Measurements from ENCODE around the gene PRMT7. TPM values are rescaled to one million over a fixed set of nuclear protein-coding genes. Genes with fewer than 3 reads are reported as not detected.

Gene PRMT7
- total and polyA plus RNA-seq, 8 donors, result 29.0 to 66.3 (median 52.6) TPM

GRCh38 chr16:68319185-68319908 lies 8.5 kb downstream of the PRMT7 start:
- Histone ChIP-seq H3K27ac (no peak overlapping the region), H3K36me3 (peaks cover 0 to 54% of the 10 kb centered on the region in 2 donors), H3K4me1 (no peaks in the 10 kb centered on the region), H3K9me3 (no peaks in the 10 kb centered on the region), H3K27me3 (no peaks in the 10 kb centered on the region), H3K4me3 (no peak overlapping the region)
- ATAC-seq, result peak; percentile 24
- TF ChIP-seq CTCF (IDR thresholded peaks at IDR 0.05), result no peak
- DNase-seq, result no peak
- intact Hi-C loops (cut with DNase I), result no loop called here

- H3K27me3 ChIP-seq, result no peaks in the 10 kb centered on the region
- no peak overlapping the region for H3K4me3 ChIP-seq
- no peaks in the 10 kb centered on the region for H3K9me3 ChIP-seq
- intact Hi-C loops (cut with DNase I), result loop anchor here (5.0 to 10.0 kb wide), 2 partner anchors 62 to 70 kb away; partner anchors contain the start of gene SLC7A6 (in 1 of the 2)
- ATAC-seq, result no peak
- no peak for DNase-seq
- no peak for TF ChIP-seq CTCF (IDR thresholded peaks at IDR 0.05)
- H3K4me1 ChIP-seq, result no peaks in the 10 kb centered on the region
- no peak overlapping the region for H3K27ac ChIP-seq
- peaks cover 0 to 51% of the 10 kb centered on the region in 2 donors for H3K36me3 ChIP-seq
Measured at GRCh38 chr16:68324336-68324735, 13.5 kb downstream of the PRMT7 start.

- ATAC-seq, result no peak
- H3K4me1 ChIP-seq, result no peaks in the 10 kb centered on the region
- intact Hi-C loops (cut with DNase I), result loop anchor here (5.0 to 10.0 kb wide), 2 partner anchors 63 to 70 kb away; partner anchors contain the start of gene SLC7A6 (in 1 of the 2)
- H3K36me3 ChIP-seq, result peaks cover 0 to 49% of the 10 kb centered on the region in 2 donors
- no peak overlapping the region for H3K4me3 ChIP-seq
- no peaks in the 10 kb centered on the region for H3K9me3 ChIP-seq
- TF ChIP-seq CTCF (IDR thresholded peaks at IDR 0.05), result no peak
- DNase-seq, result no peak
- no peaks in the 10 kb centered on the region for H3K27me3 ChIP-seq
- no peak overlapping the region for H3K27ac ChIP-seq
Measured at GRCh38 chr16:68324780-68325357, 14.1 kb downstream of the PRMT7 start.

- no peak overlapping the region for H3K4me3 ChIP-seq
- intact Hi-C loops (cut with DNase I), result loop anchor here in 1 of 2 donors (10.0 kb wide), 1 partner anchor 74 kb away; no protein-coding TSS in a partner anchor
- peak; percentile 85 to 96 for TF ChIP-seq CTCF (IDR thresholded peaks at IDR 0.05)
- H3K36me3 ChIP-seq, result peaks cover 0 to 32% of the 10 kb centered on the region in 2 donors
- H3K4me1 ChIP-seq, result peaks cover 16 to 22% of the 10 kb centered on the region in 2 donors
- H3K27ac ChIP-seq, result no peak overlapping the region
- H3K27me3 ChIP-seq, result no peaks in the 10 kb centered on the region
- H3K9me3 ChIP-seq, result no peaks in the 10 kb centered on the region
- DNase-seq (peak in 3 of 4 donors; percentile 79 to 87 (median 82)), ATAC-seq (peak; percentile 91)
Measured at GRCh38 chr16:68328151-68328859, 17.5 kb downstream of the PRMT7 start.
